ENCODE measurements around the gene NAT8L.

- no peak for TF ChIP-seq CTCF (conservative IDR thresholded peaks at IDR 0.05; ENCODE audit: low read depth, low read length)
- no peak for TF ChIP-seq EZH2 (IDR thresholded peaks at IDR 0.05; ENCODE audit: low read length, unreplicated experiment)
Observed at GRCh38 chr4:2015008-2015407, 44.1 kb upstream of the NAT8L start.

Data from PC-3 (cell line).